H4 (cell line): Measurements from ENCODE around the gene FH. TPM values are rescaled to one million over a fixed set of nuclear protein-coding genes. Genes with fewer than 3 reads are reported as not detected.

ENCODE experiments used
- DNase-seq: peaks from one replicate; pipeline ENCODE4 v3.0.0-alpha.2; 2015; ENCODE audit warnings: low spot score
- total RNA-seq: library from RNA; depleted of rRNA; stranded (reverse); fragments of >200 nt; shearing (Covaris generic); gene quantifications from 2 replicates; pipeline ENCODE4 v1.2.3, GENCODE V29; 2014; rRNA removed

The FH gene
- 145 and 163 TPM in 2 replicates for total RNA-seq

GRCh38 chr1:241519308-241520079, at the start of gene FH:
TSS of gene FH (minus strand) at chr1:241519755. CDS start at chr1:241519722, 33 bp downstream.
- DNase-seq = peak; percentile 98

GRCh38 chr1:241560849-241561187, 41.3 kb upstream of the FH start:
- DNase-seq = no peak

- DNase-seq = no peak
These were observed 40.7 kb upstream of the FH start for GRCh38 chr1:241560146-241560848.

- DNase-seq = no peak
These were observed 38.1 kb upstream of the FH start for GRCh38 chr1:241557551-241558193.

GRCh38 chr1:241557031-241557430, 37.5 kb upstream of the FH start:
- DNase-seq = no peak

- no peak for DNase-seq
These were observed 36.0 kb upstream of the FH start for GRCh38 chr1:241555526-241555925.

- no peak for DNase-seq
These were observed 34.5 kb upstream of the FH start for GRCh38 chr1:241553886-241554592.

GRCh38 chr1:241551759-241552638, 32.4 kb upstream of the FH start:
- no peak for DNase-seq

GRCh38 chr1:241550318-241550717, 30.8 kb upstream of the FH start:
- DNase-seq = no peak

GRCh38 chr1:241548008-241548407, 28.5 kb upstream of the FH start:
- no peak for DNase-seq

GRCh38 chr1:241542199-241542907, 22.8 kb upstream of the FH start:
- DNase-seq = no peak

- DNase-seq = no peak
These were observed 17.4 kb upstream of the FH start for GRCh38 chr1:241536969-241537368.

- no peak for DNase-seq
These were observed 16.7 kb upstream of the FH start for GRCh38 chr1:241536304-241536703.

- DNase-seq = no peak
These were observed 14.0 kb upstream of the FH start for GRCh38 chr1:241533326-241534115.

- DNase-seq = no peak
These were observed 13.3 kb upstream of the FH start for GRCh38 chr1:241532864-241533263.

- DNase-seq = no peak
These were observed 12.6 kb upstream of the FH start, which contains the start of gene KMO for GRCh38 chr1:241532162-241532531. TSS of gene KMO (plus strand) at chr1:241532378. CDS start at chr1:241532445, 67 bp downstream.

GRCh38 chr1:241531195-241532161, 11.9 kb upstream of the FH start:
- DNase-seq = peak; percentile 76

- DNase-seq = no peak
These were observed 7.6 kb upstream of the FH start for GRCh38 chr1:241527146-241527545.
